HG03108 (cell line): ENCODE data around the gene MOSMO.

Experiments
- ATAC-seq: cut with Tn5 transposase; IDR thresholded peaks from one replicate; pipeline ENCODE4 v1.9.1; 2021; ENCODE audit warnings: moderate library complexity; ENCODE audit not compliant: unreplicated experiment

Gene MOSMO

DNA sequence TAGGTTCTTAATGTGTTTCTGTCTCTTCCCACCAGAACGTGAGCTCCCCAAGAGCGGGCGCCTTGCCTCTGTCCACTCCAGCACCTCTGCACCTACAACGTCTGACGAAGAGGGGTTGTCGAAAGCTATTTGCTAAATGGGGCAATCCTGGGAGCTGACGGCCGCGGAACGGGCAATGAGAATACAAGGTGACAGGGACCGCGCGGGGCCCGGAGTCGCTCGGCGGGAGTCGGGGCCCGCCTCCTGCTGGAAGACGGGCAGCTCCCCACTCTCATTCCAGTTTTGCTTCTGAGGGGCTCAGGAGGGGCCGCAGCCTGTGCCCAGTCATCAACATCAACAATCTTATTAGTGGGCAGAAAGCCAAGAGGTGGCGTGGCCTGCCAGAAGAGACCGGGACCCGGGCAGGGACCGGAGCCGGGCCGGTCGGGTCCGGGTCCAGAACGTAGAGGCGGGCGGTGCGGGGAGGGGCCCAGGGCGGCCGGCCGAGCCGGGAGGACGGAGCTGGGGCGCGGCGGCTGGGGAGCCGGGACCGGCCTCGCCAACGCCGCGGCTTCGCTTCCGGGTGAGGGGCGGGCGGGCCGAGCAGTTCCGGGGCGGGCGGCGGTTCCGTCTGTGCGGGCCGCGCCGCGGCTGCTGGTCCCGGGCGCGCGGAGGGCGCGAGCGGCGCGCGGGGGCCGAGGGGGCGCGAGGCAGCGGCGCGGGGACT, at the start of gene MOSMO:
Gene MOSMO (plus strand): TSS at position 603 of the 706 bp plus-strand sequence. CDS start 191 bp downstream, outside the sequence.
- ATAC-seq = peak; percentile 60

DNA sequence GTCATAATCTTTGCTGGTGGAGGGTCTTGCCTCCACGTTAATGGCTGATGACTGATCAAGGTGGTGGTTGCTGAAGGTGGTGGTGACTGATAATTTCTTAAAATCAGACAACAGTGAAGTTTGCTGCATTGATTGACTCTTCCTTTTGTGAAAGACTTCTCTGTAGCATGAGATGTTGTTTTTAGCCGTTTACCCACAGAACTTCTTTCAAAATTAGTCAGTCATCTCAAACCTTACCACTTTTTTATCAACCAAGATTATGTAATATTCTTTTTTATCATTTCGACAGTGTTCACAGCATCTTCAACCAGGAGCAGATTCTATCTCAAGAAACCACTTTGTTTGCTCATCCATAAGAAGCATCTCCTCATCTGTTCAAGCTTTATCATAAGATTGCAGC, 48.9 kb upstream of the MOSMO start:
- no peak for ATAC-seq

DNA sequence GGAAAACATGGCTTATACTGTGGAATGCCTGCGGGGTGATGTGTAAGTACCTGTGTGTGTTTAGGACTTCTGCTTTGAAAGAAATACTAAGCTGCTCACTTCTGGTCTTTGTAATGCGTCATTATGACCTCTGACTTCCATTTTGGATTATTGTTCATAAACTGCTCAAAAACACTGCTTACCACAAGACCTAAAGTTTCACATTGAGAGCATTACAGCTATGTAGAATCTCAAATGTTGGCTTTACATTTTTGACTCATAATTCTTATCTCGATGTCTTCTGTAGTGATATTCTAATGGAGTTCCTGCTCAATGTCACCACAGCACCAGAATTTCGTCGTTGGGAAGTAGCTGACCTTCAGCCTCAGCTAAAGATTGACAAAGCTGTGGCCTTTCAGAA, 45.4 kb upstream of the MOSMO start:
- ATAC-seq = no peak

DNA sequence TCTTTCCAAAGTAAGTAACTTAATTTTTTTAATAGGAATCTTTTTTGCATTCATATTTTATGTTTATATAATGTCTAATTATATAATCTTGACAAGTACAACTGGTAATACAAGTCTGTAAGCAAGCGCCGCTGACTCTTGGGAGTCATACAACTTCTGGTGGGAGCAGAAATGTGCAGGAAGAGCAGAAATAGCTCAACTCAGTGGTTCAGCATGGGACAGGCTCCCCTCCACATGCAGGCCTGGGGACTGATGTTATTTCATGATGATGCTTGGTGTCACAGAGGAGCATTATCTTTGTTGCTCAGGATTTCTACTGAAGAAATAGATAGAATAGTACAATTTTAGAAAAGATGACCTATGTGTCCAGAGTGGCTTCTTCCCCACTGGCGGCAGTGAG, 44.0 kb upstream of the MOSMO start:
- no peak for ATAC-seq

DNA sequence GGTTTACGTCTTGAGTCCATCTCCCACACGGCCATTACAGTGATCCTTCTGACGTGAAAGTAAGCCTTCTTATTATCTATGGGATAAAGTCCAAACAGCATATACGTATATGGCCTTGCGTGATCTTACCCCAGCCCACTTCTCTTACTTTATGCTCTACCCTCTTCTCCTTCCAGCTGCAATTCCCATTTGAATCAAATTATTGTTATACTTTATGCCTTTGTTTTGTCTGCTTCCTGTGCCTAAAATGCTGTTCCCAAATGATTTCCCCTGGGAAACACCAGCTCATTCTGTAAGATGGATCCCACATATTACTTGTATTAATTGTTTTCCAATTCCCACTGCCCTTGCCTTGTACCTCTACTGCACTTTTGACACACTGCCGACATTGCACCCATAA, 43.6 kb upstream of the MOSMO start:
- no peak for ATAC-seq

DNA sequence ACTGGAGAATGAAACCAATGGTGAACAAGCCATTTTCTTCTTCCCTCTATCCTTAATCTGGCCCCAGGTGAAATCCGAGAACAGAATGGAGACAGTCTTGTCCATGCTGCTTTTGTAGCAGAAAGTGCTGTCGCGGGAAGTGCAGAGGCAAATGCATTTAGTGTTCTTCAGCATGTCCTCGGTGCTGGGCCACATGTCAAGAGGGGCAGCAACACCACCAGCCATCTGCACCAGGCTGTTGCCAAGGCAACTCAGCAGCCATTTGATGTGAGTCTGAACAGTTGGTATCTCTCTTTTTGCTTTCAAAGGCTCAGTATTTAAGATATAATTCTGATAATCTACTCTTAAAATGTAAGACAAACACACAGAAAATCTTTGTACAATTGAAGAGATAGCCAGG, 36.1 kb upstream of the MOSMO start:
- ATAC-seq = no peak

DNA sequence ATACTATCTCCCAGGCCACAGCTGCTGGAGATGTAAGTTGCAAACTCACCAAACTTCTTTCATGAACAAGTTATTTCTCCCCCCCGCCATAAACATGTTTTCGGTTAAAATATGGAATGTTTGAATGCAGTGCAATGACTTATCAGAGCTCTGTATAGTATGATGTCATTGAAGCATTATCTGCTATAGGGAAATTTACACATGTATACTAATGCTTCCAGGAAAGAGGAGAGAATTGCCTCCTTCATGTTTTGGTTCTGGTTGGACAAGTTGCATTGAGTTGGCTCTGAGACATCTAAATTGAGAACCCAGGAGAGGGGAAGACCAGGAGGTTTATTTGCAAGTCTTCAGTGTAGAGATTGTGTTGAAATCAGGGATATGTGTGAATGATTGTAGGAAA, 34.0 kb upstream of the MOSMO start:
- ATAC-seq = no peak

- ATAC-seq = no peak
These were observed 27.9 kb upstream of the MOSMO start for GRCh38 chr16:21980032-21980431.

DNA sequence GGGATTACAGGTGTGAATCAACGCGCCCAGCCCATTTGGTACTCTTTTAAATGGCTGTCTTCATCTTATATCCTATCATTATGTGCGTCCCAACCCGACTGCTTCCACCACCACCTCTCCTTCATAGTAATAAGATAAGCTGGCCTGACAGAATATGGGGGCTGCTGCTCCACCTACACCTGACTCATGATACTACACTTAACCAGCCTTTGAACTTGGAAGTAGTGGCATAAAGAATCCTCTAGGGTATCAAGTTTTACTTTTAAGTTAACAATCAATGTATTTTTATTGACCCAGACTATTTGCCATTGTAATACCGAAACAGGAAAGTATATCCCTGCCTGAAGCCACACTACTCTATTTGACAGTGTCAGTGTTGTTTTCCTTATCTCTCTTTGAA, 25.8 kb upstream of the MOSMO start:
- ATAC-seq = no peak

DNA sequence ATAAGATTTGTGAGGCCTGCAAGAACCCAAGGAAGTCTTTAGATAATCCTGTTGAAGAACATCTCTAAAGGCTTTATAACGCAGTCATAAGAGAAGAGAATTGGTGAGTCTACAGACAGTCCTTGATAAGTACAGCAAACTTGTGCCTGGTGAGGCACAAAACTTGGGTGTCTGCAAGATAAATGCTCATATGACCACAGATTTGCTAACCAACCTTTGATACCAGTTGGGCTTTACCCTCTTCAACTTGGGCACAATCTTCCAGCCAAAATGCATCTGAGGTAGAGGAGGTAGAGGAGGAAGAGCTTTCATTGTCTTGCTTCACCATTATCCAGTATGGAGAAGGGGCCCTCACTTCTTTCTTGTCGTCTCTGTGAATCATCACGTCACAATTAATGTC, 23.8 kb upstream of the MOSMO start:
- ATAC-seq = no peak

- ATAC-seq = no peak
These were observed 22.4 kb upstream of the MOSMO start for GRCh38 chr16:21985524-21985923.

- ATAC-seq = no peak
These were observed 21.1 kb upstream of the MOSMO start for GRCh38 chr16:21986692-21987246.

- no peak for ATAC-seq
These were observed 20.4 kb upstream of the MOSMO start for GRCh38 chr16:21987498-21987897.

DNA sequence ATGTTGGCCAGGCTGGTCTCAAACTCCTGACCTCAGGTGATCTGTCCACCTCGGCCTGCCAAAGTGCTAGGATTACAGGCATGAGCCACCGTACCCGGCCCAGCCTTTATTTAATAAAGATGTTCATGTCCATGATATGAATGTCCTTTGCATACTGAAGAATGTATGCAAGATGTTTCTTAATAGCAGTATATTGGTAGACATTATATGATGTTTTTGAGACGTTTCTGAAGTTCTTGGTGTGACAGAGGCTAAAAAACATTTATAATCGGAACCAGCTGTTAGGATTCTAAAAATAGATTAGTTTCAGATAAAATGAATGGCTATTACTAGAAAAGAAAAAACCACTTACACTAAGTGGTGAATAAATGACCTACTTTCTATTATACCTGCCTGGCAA, 18.8 kb upstream of the MOSMO start:
- ATAC-seq = no peak

GRCh38 chr16:21989751-21990150, 18.2 kb upstream of the MOSMO start:
- ATAC-seq = no peak

DNA sequence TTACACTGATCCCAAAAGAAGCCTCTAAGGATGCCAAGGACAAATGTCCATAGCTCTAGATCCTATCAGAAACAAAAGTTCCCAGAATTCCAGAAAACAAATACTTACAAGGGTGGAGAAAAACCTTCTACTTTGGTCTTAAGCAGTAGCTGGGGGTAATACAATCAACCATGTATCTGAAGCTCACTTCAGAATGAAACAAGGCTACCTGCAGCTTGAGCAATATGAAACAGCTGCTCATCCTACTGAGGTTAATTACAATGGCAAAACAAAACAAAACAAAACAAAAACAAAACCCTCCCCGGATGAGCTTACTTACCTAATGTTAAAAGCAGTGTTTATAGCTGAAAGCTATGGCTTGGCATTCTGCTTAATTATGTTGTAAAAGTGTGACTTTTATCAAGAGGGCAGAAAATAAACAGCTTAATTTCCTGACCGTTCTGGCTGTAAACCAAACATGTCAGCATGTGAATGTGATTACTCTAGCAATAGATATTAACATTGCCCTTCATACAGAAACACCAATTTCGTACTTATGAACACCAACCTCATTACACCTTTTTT, 17.4 kb upstream of the MOSMO start:
- ATAC-seq = no peak

DNA sequence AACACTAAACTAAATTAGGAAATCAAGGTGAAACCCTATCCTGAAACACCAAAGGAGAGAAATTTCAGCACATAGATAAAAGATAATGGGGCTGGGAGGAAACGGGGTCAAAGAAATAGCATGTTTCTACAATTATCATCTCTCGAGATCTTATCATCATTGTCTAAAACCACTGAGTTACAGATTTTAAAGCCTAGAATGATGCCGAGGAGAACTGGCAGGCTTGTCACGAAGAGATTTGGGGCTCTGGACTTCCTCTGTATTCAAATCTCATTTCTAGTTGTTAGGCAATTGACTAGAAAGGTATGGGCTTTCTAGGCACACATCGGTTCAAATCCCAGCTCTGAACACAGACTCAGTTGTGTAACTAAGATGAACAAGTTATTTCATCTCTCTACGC, 16.3 kb upstream of the MOSMO start:
- ATAC-seq = no peak

DNA sequence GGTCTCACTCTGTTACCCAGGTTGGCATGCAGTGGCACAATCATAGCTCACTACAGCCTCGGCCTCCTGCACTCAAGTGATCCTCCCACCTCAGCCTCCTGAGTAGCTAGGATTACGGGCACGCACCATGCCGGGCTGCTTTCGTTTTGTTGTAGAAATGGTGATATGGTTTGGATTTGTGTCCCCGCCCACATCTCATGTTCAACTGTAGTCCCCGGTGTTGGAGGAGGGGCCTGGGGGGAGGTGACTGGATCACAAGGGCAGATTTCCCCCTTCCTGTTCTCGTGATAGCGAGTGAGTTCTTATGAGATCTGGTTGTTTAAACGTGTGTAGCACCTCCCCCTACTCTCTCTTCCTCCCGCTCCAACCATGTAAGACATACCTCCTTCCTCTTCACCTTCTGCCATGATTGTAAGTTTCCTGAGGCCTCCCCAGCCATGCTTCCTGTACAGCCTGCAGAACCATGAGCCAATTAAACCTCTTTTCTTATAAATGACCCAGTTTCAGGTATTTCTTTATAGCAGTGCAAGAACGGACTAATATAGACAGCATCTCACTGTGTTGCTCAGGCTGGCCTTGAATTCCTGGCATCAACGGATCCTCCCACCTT, 12.9 kb upstream of the MOSMO start:
- no peak for ATAC-seq

DNA sequence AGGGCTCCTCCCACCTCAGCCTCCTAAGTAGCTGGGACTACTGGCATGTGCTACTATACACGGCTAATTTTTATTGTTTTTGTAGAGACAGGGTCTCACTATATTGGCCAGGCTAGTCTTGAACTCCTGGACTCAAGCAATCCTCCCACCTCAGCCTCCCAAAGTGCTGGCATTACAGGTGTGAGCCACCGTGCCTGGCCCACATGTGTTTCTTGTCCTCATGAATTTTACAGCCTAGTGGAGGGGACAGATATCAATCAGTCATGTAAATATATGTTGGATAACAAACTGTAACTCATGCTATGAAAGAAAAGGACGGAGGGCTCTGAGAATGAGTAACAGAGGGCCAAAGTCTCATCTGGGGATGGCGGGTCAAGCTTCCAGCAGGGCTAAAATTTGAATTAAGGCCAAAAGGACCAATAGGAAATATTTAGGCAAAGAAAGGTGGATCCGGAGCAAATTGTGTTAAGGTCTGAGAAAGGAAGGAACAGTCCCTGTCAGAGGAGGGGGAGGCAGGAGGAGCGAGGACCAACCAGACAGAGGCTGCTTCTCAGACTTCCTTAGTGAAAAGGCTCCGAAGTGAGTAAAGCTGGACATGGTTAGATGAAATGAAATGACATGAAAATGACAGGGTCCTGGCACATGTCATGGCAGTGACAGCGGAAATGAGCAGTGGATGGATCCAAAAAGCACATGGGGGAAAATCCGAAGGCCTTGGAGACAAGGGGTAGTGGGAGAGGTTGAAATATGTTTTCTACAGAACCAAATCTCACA, 10.8 kb upstream of the MOSMO start:
- no peak for ATAC-seq

- no peak for ATAC-seq
These were observed 10.0 kb upstream of the MOSMO start for GRCh38 chr16:21997697-21998480.

DNA sequence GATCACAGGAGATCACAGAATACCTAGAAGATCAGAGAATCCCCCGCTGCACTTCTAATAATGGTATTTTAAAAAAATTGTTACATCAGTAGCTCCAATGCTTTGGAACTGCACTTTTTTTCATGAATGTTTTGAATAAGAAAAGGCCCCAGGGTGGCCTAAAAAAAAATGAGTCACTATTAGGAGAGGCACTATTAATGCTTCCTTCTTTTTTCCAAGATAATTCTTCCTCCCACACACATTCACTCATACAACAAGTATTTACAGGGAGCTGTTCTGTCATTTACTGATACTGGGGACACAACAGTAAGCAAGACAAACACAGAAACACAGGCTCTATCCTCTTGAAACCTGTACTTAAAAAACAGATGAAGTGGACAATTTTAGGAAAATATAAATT, 6.3 kb upstream of the MOSMO start:
- no peak for ATAC-seq
